Caco-2 (cell line): Measurements from ENCODE around the gene SLC25A21. TPM values are rescaled to one million over a fixed set of nuclear protein-coding genes. Genes with fewer than 3 reads are reported as not detected.
A peak's percentile ranks its signal among the peaks of the same experiment; 100 is the strongest.

Experiments used
- BruUV-seq: library from RNA; stranded (reverse); fragments of 400-500 nt; replicated peaks from 2 replicates; lab custom pipeline; 2021; lab: Mats Ljungman, UMichigan
- CTCF ChIA-PET: fragments of 300-600 bp; sonication (Branson Sonifier 250); formaldehyde crosslinking; loops from one replicate; lab custom pipeline; 2022; ENCODE audit warnings: antibody characterized with exemption; lab: Charles Lee
- POLR2A ChIA-PET: fragments of 300-600 bp; sonication (Branson Sonifier 250); formaldehyde crosslinking; loops from one replicate; lab custom pipeline; 2022; ENCODE audit warnings: antibody characterized with exemption; lab: Charles Lee
- DNase-seq, 2 experiments: peaks; one replicate each; pipeline versions ENCODE4 v3.0.0 to v3.0.0-alpha.2; 2020 to 2022
- H3K27me3 ChIP-seq: replicated peaks from 2 replicates; pipeline ENCODE4 v1.6.0; 2011; ENCODE audit warnings: low read length; ENCODE audit not compliant: control insufficient read depth, insufficient read depth
- H3K36me3 ChIP-seq: 2 replicates; pipeline ENCODE4 v1.5.1; 2011; ENCODE audit warnings: low read length; ENCODE audit not compliant: control insufficient read depth, insufficient read depth
- H3K4me1 ChIP-seq: fragments of 250-450 bp; sonication (Bioruptor Pico); 2 replicates; pipeline ENCODE4 v1.5.1; 2020; ENCODE audit warnings: mild to moderate bottlenecking
- H3K4me3 ChIP-seq: 2 replicates; pipeline ENCODE4 v1.5.1; 2011; ENCODE audit warnings: low read depth, mild to moderate bottlenecking, control low read depth, low read length
- H3K9me3 ChIP-seq: fragments of 250-450 bp; sonication (Bioruptor Pico); 2 replicates; pipeline ENCODE4 v1.5.1; 2020; ENCODE audit warnings: mild to moderate bottlenecking, moderate library complexity
- H3K27ac Mint-ChIP-seq: one replicate; pipeline ENCODE4 v1.8.0; 2022; ENCODE audit warnings: mixed read lengths; ENCODE audit not compliant: unreplicated experiment
- H3K27me3 Mint-ChIP-seq: one replicate; pipeline ENCODE4 v1.8.0; 2022; ENCODE audit warnings: mixed read lengths; ENCODE audit not compliant: insufficient read depth, unreplicated experiment
- H3K36me3 Mint-ChIP-seq: one replicate; pipeline ENCODE4 v1.8.0; 2022; ENCODE audit warnings: mild to moderate bottlenecking, mixed read lengths; ENCODE audit not compliant: insufficient read depth, unreplicated experiment
- H3K4me1 Mint-ChIP-seq: one replicate; pipeline ENCODE4 v1.8.0; 2022; ENCODE audit warnings: low read depth, mixed read lengths; ENCODE audit not compliant: unreplicated experiment
- H3K4me3 Mint-ChIP-seq: one replicate; pipeline ENCODE4 v1.8.0; 2022; ENCODE audit warnings: mild to moderate bottlenecking, moderate library complexity, mixed read lengths; ENCODE audit not compliant: unreplicated experiment
- H3K9me3 Mint-ChIP-seq: one replicate; pipeline ENCODE4 v1.8.0; 2022; ENCODE audit warnings: mixed read lengths; ENCODE audit not compliant: unreplicated experiment
- CTCF ChIP-seq, 2 experiments: fragments of 200-600 bp in 1 of 2; IDR thresholded peaks; 1 replicate in 1 of 2; 2 replicates in 1 of 2; pipeline versions ENCODE4 v1.5.1 to v1.8.0; 2011 to 2022; ENCODE audit warnings: antibody characterized with exemption in 1 of 2, control low read depth in 1 of 2, inconsistent platforms in 1 of 2, low read depth in 1 of 2, low read length in 1 of 2, mild to moderate bottlenecking in 1 of 2, moderate library complexity in 1 of 2; ENCODE audit not compliant: insufficient read depth in 1 of 2, severe bottlenecking in 1 of 2, unreplicated experiment in 1 of 2
- intact Hi-C: fragments of 100-400 bp; cut with micrococcal nuclease; formaldehyde crosslinking; loops from one replicate; pipeline ENCODE4 v1.10.0; 2022; ENCODE audit not compliant: unreplicated experiment
- total RNA-seq: library from RNA; stranded (reverse); gene quantifications from 2 replicates; pipeline ENCODE4 v1.2.3, GENCODE V29; 2022

SLC25A21 gene
- total RNA-seq, 1 experiment from 2014 or later, result 3.2 TPM

- H3K27ac Mint-ChIP-seq, result peak overlapping the region; percentile 58
- Histone ChIP-seq H3K4me1 (peaks cover 12% of the 10 kb centered on the region), H3K9me3 (no peaks in the 10 kb centered on the region), H3K36me3 (no peaks in the 10 kb centered on the region), H3K4me3 (no peak overlapping the region), H3K27me3 (no peaks in the 10 kb centered on the region)
- H3K4me1 Mint-ChIP-seq, result peaks cover 12% of the 10 kb centered on the region
- no TSS peak for BruUV-seq
- peak; percentile 94 to 95 for TF ChIP-seq CTCF (IDR thresholded peaks at IDR 0.05; ENCODE audit: insufficient read depth in 1 of 2, low read depth in 1 of 2, low read length in 1 of 2, severe bottlenecking in 1 of 2, unreplicated experiment in 1 of 2)
- intact Hi-C loops, result loop anchor here (1.0 to 5.0 kb wide), 5 partner anchors 169 to 294 kb away; no protein-coding TSS in a partner anchor
- DNase-seq, result peak; percentile 67 to 82
- POLR2A ChIA-PET, result interaction anchor here (1.0 kb wide), 1 partner anchor 294 kb away, joined by 4 read pairs; no protein-coding TSS in a partner anchor
- no peak overlapping the region for H3K4me3 Mint-ChIP-seq
- H3K9me3 Mint-ChIP-seq, result no peaks in the 10 kb centered on the region
- CTCF ChIA-PET, result interaction anchor here (0.5 to 2.5 kb wide), 17 partner anchors 9 to 1558 kb away, joined by 3 to 69 read pairs (median 5); partner anchors contain the start of gene PAX9
- no peaks in the 10 kb centered on the region for H3K36me3 Mint-ChIP-seq
- H3K27me3 Mint-ChIP-seq, result no peaks in the 10 kb centered on the region
Measured at GRCh38 chr14:36941783-36942521, 230.5 kb downstream of the SLC25A21 start.

GRCh38 chr14:36940476-36940875, 231.9 kb downstream of the SLC25A21 start:
- H3K27me3 ChIP-seq, result no peaks in the 10 kb centered on the region
- peaks cover 26% of the 10 kb centered on the region for H3K4me1 ChIP-seq
- H3K4me1 Mint-ChIP-seq, result peaks cover 23% of the 10 kb centered on the region
- intact Hi-C loops, result loop anchor here (5.0 kb wide), 1 partner anchor 188 kb away; no protein-coding TSS in a partner anchor
- H3K36me3 Mint-ChIP-seq, result no peaks in the 10 kb centered on the region
- TF ChIP-seq CTCF (IDR thresholded peaks at IDR 0.05; ENCODE audit: insufficient read depth in 1 of 2, low read depth in 1 of 2, low read length in 1 of 2, severe bottlenecking in 1 of 2, unreplicated experiment in 1 of 2), result no peak
- no peaks in the 10 kb centered on the region for H3K9me3 ChIP-seq
- H3K4me3 ChIP-seq, result no peak overlapping the region
- CTCF ChIA-PET, result no interaction called here
- POLR2A ChIA-PET, result no interaction called here
- no TSS peak for BruUV-seq
- H3K4me3 Mint-ChIP-seq, result no peak overlapping the region
- H3K9me3 Mint-ChIP-seq, result no peaks in the 10 kb centered on the region
- no peaks in the 10 kb centered on the region for H3K27me3 Mint-ChIP-seq
- DNase-seq, result no peak
- no peak overlapping the region for H3K27ac Mint-ChIP-seq
- H3K36me3 ChIP-seq, result no peaks in the 10 kb centered on the region

GRCh38 chr14:36939265-36939664, 233.1 kb downstream of the SLC25A21 start:
- no TSS peak for BruUV-seq
- H3K36me3 ChIP-seq, result no peaks in the 10 kb centered on the region
- TF ChIP-seq CTCF (IDR thresholded peaks at IDR 0.05; ENCODE audit: insufficient read depth in 1 of 2, low read depth in 1 of 2, low read length in 1 of 2, severe bottlenecking in 1 of 2, unreplicated experiment in 1 of 2), result no peak
- H3K4me1 ChIP-seq, result peaks cover 35% of the 10 kb centered on the region
- Mint-ChIP-seq H3K27ac (no peak overlapping the region), H3K9me3 (no peaks in the 10 kb centered on the region), H3K4me3 (no peak overlapping the region), H3K27me3 (no peaks in the 10 kb centered on the region), H3K4me1 (peaks cover 28% of the 10 kb centered on the region), H3K36me3 (no peaks in the 10 kb centered on the region)
- no peak for DNase-seq
- H3K27me3 ChIP-seq, result no peaks in the 10 kb centered on the region
- CTCF ChIA-PET, result no interaction called here
- no peaks in the 10 kb centered on the region for H3K9me3 ChIP-seq
- intact Hi-C loops, result no loop called here
- no peak overlapping the region for H3K4me3 ChIP-seq
- POLR2A ChIA-PET, result no interaction called here
